Measurements from ENCODE around the gene HECTD1.

DNA sequence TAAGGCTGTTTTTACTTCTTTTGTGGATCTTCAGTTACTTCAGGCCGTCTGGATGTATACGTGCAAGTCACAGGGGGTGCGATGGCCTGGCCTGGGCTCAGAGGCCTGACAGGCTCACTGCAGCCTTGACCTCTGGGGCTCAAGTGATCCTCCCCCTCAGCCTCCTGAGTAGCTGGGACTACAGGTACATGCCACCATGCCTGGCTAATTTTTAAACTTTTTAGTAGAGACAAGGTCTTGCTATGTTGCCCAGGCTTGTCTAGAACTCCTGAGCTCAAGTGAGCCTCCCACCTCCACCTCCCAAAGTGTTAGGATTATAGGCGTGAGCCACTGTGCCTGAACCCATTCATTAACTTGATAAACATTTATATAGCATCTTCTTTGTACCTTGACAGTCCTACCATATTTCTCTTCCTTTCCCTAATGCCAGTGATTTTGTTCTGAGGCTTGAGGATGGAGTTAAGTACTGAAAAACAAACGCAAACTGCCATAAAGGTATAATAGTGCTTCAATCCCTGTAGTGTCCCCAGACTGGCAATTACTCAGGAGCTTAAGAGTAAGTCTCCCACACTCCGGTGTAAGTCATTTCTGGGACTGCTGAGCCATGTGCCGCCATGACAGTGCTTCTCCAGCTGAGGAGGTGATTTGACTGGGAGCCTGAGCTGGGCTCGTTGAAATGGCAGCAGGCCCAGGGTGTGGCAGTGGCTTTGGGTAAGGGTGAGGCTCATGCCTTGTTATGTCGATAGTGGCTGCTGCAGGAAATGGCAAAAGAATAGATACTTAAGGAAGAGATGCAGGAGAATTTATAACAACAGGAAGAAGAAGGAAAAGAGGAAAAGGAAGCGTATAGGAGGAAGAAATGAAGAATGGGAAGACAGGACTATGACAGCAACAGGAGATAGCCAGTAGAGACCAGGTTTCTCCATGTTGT, 43.7 kb upstream of the HECTD1 start:
- TF ChIP-seq CTCF (IDR thresholded peaks at IDR 0.05) (no peak), EZH2 (IDR thresholded peaks at IDR 0.05) (no peak)

Measured in neural progenitor cell (in vitro differentiated cells).